Stimulated activated CD8-positive, alpha-beta memory T cell treated with anti-CD3 and anti-CD28 coated beads, Interleukin-7, amount 100 ng/mL, for 1 hour (primary cell): Measurements from ENCODE around the gene KNSTRN.

Experiments
- DNase-seq, 2 donors: peaks; one replicate each; pipeline ENCODE4 v3.0.0-alpha.2; 2020; ENCODE audit warnings: low read depth in 2 of 2

Gene KNSTRN

GRCh38 chr15:40365624-40366456 lies 16.7 kb upstream of the KNSTRN start:
- DNase-seq: no peak

GRCh38 chr15:40366457-40367370 lies 15.8 kb upstream of the KNSTRN start:
- DNase-seq: no peak

- DNase-seq: no peak
Measured at GRCh38 chr15:40367371-40367685, 15.2 kb upstream of the KNSTRN start.

DNA sequence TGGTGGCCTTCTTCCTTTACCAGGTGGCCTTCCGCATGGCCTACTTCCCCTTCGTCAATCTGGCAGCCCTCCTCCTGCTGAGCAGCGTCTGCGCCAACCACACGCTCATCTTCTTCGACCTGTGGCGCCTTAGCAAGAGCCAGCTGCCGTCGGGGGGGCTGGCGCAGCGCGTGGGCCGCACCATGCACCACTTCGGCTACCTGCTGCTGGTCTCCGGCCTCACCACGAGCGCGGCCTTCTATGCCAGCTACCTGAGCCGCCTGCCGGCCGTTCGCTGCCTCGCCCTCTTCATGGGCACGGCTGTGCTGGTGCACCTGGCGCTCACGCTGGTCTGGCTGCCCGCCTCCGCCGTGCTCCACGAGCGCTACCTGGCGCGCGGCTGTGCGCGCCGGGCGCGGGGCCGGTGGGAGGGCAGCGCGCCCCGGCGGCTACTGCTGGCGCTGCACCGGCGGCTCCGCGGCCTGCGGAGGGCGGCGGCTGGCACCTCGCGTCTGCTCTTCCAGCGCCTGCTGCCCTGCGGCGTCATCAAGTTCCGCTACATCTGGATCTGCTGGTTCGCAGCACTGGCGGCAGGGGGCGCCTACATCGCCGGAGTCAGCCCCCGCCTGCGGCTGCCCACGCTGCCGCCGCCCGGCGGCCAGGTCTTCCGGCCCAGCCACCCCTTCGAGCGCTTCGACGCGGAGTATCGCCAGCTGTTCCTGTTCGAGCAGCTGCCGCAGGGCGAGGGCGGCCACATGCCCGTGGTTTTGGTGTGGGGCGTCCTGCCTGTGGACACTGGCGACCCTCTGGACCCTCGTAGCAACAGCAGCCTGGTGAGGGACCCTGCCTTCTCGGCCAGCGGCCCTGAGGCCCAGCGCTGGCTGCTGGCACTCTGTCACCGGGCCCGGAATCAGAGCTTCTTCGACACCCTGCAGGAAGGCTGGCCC lies 14.6 kb upstream of the KNSTRN start:
- DNase-seq: peak; percentile 67 to 69

DNA sequence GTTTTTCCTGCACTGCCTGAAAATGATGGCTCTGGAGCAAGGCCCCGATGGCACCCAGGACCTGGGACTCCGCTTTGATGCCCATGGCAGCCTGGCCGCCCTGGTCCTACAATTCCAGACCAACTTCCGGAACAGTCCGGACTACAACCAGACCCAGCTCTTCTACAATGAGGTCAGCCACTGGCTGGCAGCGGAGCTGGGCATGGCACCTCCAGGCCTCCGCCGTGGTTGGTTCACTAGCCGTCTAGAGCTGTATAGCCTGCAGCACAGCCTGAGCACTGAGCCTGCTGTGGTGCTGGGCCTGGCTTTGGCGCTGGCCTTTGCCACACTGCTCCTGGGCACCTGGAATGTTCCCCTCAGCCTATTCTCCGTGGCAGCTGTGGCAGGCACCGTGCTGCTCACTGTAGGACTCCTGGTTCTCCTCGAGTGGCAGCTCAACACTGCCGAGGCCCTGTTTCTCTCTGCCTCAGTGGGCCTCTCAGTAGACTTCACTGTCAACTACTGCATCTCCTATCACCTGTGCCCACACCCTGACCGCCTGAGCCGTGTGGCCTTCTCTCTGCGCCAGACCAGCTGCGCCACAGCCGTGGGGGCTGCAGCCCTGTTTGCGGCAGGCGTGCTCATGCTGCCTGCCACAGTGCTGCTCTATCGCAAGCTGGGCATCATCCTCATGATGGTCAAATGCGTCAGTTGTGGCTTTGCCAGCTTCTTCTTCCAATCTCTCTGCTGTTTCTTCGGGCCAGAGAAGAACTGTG lies 13.6 kb upstream of the KNSTRN start:
- DNase-seq: no peak

GRCh38 chr15:40369474-40369869 lies 13.0 kb upstream of the KNSTRN start:
- DNase-seq: no peak

DNA sequence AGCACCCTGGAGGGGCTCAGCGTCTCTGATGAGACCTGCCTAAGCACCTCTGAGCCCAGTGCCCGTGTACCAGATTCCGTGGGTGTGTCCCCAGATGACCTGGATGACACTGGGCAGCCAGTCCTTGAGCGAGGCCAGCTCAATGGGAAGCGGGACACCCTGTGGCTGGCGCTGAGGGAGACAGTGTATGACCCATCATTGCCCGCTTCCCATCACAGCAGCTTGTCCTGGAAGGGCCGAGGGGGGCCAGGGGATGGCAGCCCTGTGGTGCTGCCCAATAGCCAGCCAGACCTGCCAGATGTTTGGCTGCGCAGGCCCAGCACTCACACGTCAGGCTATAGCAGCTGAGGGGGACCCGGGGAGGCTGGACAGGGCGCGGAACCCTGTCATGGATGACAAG lies 12.6 kb upstream of the KNSTRN start:
- no peak for DNase-seq

DNA sequence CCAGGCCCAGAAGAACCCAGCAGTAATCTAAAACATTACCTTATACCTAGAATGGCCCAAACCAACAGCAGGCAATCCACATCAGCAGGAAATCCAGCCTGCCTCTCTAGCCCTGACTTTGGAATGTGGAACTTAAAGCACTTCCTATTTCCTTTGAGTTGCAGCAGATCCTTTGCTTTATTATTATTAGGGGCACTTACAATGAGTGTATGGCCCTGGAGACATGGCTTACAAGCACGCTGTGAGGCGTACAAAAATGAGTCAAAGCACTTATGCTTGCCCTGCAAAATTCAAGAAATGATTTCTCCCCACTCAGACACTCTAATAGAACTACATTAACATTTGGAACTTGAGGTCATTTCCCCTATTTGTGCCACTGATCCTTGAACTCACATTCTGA lies 9.5 kb upstream of the KNSTRN start:
- DNase-seq: no peak

DNA sequence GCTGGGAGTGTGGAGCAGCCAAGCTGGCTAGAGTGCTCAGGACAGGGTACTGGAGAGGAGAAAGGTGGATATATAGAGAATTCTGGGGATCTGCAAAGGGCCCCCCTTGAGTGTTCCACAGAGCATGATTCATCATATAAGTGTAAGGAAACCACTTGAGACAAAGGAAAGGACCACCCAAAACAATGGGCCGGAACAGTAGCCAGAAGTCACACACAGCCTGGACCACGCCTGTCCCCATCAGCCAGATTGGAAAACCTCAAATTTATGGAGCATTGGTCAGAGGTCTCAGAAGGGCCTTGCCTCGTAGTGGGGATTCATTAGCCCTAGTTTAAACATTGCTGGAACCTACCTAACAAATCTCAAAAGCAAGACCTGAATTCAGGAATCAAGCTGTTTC lies 4.9 kb upstream of the KNSTRN start:
- no peak for DNase-seq

DNA sequence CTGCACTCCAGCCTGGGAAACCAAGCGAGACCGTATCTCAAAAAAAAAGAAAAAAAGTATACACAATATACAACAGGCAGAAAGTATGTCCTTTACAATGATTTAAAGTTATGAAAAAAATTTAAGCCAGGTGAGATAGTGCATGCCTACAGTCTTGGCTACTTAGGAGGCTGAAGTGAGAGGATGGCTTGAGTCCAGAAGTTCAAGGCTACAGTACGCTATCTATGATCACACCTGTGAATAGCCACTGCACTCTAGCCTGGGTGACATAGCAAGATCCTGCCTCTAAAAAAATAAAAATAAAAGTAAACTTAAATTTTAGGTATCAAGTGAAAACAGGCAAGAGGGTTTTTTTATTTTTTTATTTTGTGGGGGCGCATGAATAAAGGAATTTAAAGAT lies 3.1 kb upstream of the KNSTRN start:
- DNase-seq: no peak

- DNase-seq: no peak
Measured at GRCh38 chr15:40379853-40380252, 2.7 kb upstream of the KNSTRN start.

DNA sequence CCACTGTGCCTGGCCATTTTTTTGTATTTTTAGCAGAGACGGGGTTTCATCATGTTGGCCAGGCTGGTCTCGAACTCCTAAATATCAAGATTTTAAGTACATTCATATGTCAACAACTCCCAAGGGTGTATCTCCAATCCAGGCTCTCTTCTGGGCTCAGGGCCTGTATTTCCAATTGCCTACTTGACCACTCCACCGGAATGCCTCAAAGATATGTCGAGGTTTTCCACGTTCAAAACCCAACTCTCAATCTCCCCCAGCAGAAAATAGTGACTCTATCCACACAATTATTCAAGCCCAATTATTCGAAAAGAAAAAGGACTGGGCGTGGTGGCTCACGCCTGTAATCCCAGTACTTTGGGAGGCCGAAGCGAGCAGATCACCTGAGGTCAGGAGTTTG lies 1.9 kb upstream of the KNSTRN start:
- DNase-seq: no peak

DNA sequence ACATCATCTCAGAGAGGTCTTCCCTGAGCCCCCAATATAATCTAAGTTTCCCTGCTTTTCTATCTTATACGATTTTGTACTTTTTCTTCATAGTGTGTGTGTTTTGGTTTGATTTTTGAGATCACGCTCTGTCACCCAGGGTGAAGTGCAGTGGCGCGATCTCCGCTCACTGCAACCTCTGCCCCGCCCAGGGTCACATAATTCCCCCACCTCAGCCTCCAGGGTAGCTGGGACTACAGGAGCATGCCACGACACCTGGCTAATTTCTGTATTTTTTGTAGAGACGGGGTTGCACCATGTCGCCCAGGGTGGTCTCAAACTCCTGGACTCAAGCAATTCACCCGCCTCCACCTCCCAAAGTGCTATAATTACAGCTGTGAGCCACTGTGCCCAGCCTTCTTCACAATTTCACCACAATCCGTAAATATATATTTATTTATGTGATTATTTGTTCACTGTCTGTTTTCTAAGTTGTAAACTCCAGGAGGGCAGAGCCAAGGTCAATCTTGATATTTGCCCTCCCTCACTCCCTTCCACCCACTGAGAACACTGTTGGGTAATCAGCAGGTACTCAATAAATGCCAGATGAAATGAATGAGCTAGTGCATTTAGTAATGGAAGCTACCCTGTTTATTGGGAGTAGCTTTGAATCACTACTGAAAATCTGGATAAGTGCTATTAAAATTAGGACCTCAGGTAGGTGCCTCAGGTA lies 547 bp upstream of the KNSTRN start:
- DNase-seq: no peak

GRCh38 chr15:40386480-40386879 lies 4.0 kb downstream of the KNSTRN start:
- no peak for DNase-seq

DNA sequence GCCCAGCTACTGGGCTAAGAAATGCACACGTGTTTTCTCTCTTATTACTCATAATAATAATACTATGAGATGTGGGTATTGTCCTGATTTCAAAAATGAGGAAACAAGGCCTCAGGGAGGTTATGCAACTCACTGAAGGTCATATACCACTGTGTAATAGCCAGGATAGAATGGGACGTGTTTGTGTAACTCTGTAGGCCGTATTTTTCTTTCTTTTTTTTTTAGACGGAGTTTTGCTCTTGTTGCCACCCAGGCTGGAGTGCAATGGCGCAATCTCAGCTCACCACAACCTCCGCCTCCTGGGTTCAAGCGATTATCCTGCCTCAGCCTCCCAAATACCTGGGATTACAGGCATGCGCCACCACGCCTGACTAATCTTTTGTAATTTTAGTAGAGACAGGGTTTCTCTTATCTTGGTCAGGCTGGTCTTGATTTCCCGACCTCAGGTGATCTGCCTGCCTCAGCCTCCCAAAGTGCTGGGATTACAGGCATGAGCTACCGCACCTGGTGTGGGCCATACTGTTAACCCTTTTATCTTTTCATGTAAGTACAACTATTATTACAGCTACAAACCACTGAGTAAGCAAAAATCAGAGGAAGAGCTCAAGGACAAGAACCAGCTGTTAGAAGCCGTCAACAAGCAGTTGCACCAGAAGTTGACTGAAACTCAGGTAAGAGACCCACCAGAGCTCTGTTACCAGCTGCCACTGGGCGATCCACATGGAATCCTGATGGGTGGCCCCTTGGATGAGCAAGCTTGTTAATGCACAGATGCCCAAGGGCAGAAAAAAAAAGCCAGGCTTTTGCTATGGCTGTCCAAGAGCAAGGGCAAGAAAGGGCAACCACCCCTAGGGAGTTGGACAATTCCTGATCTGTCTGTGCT lies 6.7 kb downstream of the KNSTRN start:
- DNase-seq: no peak

- DNase-seq: no peak
Measured at GRCh38 chr15:40389824-40390595, 7.5 kb downstream of the KNSTRN start.

GRCh38 chr15:40392986-40393948 lies 10.7 kb downstream of the KNSTRN start:
- DNase-seq: no peak
